Measurements from ENCODE around the gene TNXB.

Gene TNXB

GRCh38 chr6:32117461-32117860, 8.3 kb upstream of the TNXB start:
- H3K36me3 ChIP-seq (ENCODE audit: control insufficient read depth in 1 of 2, insufficient read depth in 2 of 2, low read length in 2 of 2) = peaks cover 48 to 51% of the 10 kb centered on the region in 2 experiments
- H3K14ac ChIP-seq (ENCODE audit: low read length) = no peak overlapping the region
- H2BK12ac ChIP-seq (ENCODE audit: low read length) = no peak overlapping the region
- H3K4me2 ChIP-seq (ENCODE audit: low read length) = no peak overlapping the region
- no peaks in the 10 kb centered on the region for H3K79me2 ChIP-seq (ENCODE audit: control insufficient read depth, insufficient read depth, low read length, poor library complexity)
- no peak overlapping the region for H3K4ac ChIP-seq (ENCODE audit: low read depth, low read length)
- no peak overlapping the region for H3K9ac ChIP-seq (ENCODE audit: low read length)
- no peak overlapping the region for H2AK5ac ChIP-seq (ENCODE audit: low read length)
- no peak overlapping the region for H4K8ac ChIP-seq (ENCODE audit: low read depth, low read length)
- H3K4me3 ChIP-seq (ENCODE audit: low read depth, low read length) = no peak overlapping the region
- no CpG with 5 or more reads among the region's 9 CpGs for WGBS (ENCODE audit: extremely low coverage, insufficient coverage, insufficient read length)
- no peaks in the 10 kb centered on the region for H3K9me3 ChIP-seq (ENCODE audit: insufficient read depth, low read depth, low read length)
- H2BK5ac ChIP-seq (ENCODE audit: low read depth, low read length, poor library complexity) = no peak overlapping the region
- no peak overlapping the region for H4K12ac ChIP-seq (ENCODE audit: low read depth, low read length)
- no peak overlapping the region for H3K18ac ChIP-seq (ENCODE audit: low read length)
- no peak overlapping the region for H3K27ac ChIP-seq (ENCODE audit: low read depth, low read length)
- no peak overlapping the region for H3K23ac ChIP-seq (ENCODE audit: low read length)
- H3K4me1 ChIP-seq (ENCODE audit: control insufficient read depth in 1 of 2, insufficient read depth in 2 of 2, low read length in 2 of 2) = peaks cover 4 to 7% of the 10 kb centered on the region in 2 experiments
- H3K27me3 ChIP-seq (ENCODE audit: insufficient read depth, low read length) = no peaks in the 10 kb centered on the region
- no peak overlapping the region for H2AFZ ChIP-seq (ENCODE audit: insufficient read depth, low read length, poor library complexity)
- no peak overlapping the region for H2BK120ac ChIP-seq (ENCODE audit: insufficient read depth, low read length, poor library complexity)
- no peaks in the 10 kb centered on the region for H3K79me1 ChIP-seq (ENCODE audit: low read length)
- DNase-seq = no peak
- H4K91ac ChIP-seq (ENCODE audit: low read depth, low read length) = no peak overlapping the region

- Histone ChIP-seq H2BK12ac (ENCODE audit: low read length) (no peak overlapping the region), H3K9ac (ENCODE audit: low read length) (no peak overlapping the region), H4K8ac (ENCODE audit: low read depth, low read length) (no peak overlapping the region), H3K79me2 (ENCODE audit: control insufficient read depth, insufficient read depth, low read length, poor library complexity) (no peaks in the 10 kb centered on the region), H3K27ac (ENCODE audit: low read depth, low read length) (no peak overlapping the region), H2BK120ac (ENCODE audit: insufficient read depth, low read length, poor library complexity) (no peak overlapping the region), H2AFZ (ENCODE audit: insufficient read depth, low read length, poor library complexity) (no peak overlapping the region), H3K79me1 (ENCODE audit: low read length) (no peaks in the 10 kb centered on the region), H4K91ac (ENCODE audit: low read depth, low read length) (no peak overlapping the region), H3K4me3 (ENCODE audit: low read depth, low read length) (no peak overlapping the region), H3K4me2 (ENCODE audit: low read length) (no peak overlapping the region), H2BK5ac (ENCODE audit: low read depth, low read length, poor library complexity) (no peak overlapping the region), H3K18ac (ENCODE audit: low read length) (no peak overlapping the region), H3K14ac (ENCODE audit: low read length) (no peak overlapping the region), H2AK5ac (ENCODE audit: low read length) (no peak overlapping the region), H3K27me3 (ENCODE audit: insufficient read depth, low read length) (no peaks in the 10 kb centered on the region), H4K12ac (ENCODE audit: low read depth, low read length) (no peak overlapping the region), H3K23ac (ENCODE audit: low read length) (no peak overlapping the region), H3K4ac (ENCODE audit: low read depth, low read length) (no peak overlapping the region), H3K4me1 (ENCODE audit: control insufficient read depth in 1 of 2, insufficient read depth in 2 of 2, low read length in 2 of 2) (peaks cover 4 to 7% of the 10 kb centered on the region in 2 experiments), H3K9me3 (ENCODE audit: insufficient read depth, low read depth, low read length) (no peaks in the 10 kb centered on the region), H3K36me3 (ENCODE audit: control insufficient read depth in 1 of 2, insufficient read depth in 2 of 2, low read length in 2 of 2) (peaks cover 46 to 47% of the 10 kb centered on the region in 2 experiments)
- no peak for DNase-seq
- no CpG with 5 or more reads among the region's 7 CpGs for WGBS (ENCODE audit: extremely low coverage, insufficient coverage, insufficient read length)
Observed at GRCh38 chr6:32116674-32117073, 7.5 kb upstream of the TNXB start.

GRCh38 chr6:32115623-32116022, 6.5 kb upstream of the TNXB start:
- WGBS (ENCODE audit: extremely low coverage, insufficient coverage, insufficient read length) = no CpG with 5 or more reads among the region's 6 CpGs
- H3K4me1 ChIP-seq (ENCODE audit: control insufficient read depth in 1 of 2, insufficient read depth in 2 of 2, low read length in 2 of 2) = peaks cover 4 to 7% of the 10 kb centered on the region in 2 experiments
- no peak overlapping the region for H4K91ac ChIP-seq (ENCODE audit: low read depth, low read length)
- no peak overlapping the region for H3K4me2 ChIP-seq (ENCODE audit: low read length)
- no peak overlapping the region for H4K12ac ChIP-seq (ENCODE audit: low read depth, low read length)
- H2AFZ ChIP-seq (ENCODE audit: insufficient read depth, low read length, poor library complexity) = no peak overlapping the region
- H3K18ac ChIP-seq (ENCODE audit: low read length) = no peak overlapping the region
- no peak overlapping the region for H3K4ac ChIP-seq (ENCODE audit: low read depth, low read length)
- H3K27me3 ChIP-seq (ENCODE audit: insufficient read depth, low read length) = no peaks in the 10 kb centered on the region
- H3K9me3 ChIP-seq (ENCODE audit: insufficient read depth, low read depth, low read length) = peaks cover under 1% of the 10 kb centered on the region
- no peak overlapping the region for H4K8ac ChIP-seq (ENCODE audit: low read depth, low read length)
- H3K79me1 ChIP-seq (ENCODE audit: low read length) = no peaks in the 10 kb centered on the region
- no peak overlapping the region for H3K14ac ChIP-seq (ENCODE audit: low read length)
- H3K23ac ChIP-seq (ENCODE audit: low read length) = no peak overlapping the region
- no peak overlapping the region for H2BK5ac ChIP-seq (ENCODE audit: low read depth, low read length, poor library complexity)
- H3K27ac ChIP-seq (ENCODE audit: low read depth, low read length) = no peak overlapping the region
- no peak overlapping the region for H2BK120ac ChIP-seq (ENCODE audit: insufficient read depth, low read length, poor library complexity)
- no peak for DNase-seq
- H2BK12ac ChIP-seq (ENCODE audit: low read length) = no peak overlapping the region
- H3K79me2 ChIP-seq (ENCODE audit: control insufficient read depth, insufficient read depth, low read length, poor library complexity) = no peaks in the 10 kb centered on the region
- no peak overlapping the region for H3K4me3 ChIP-seq (ENCODE audit: low read depth, low read length)
- no peak overlapping the region for H3K9ac ChIP-seq (ENCODE audit: low read length)
- peaks cover 40 to 41% of the 10 kb centered on the region in 2 experiments for H3K36me3 ChIP-seq (ENCODE audit: control insufficient read depth in 1 of 2, insufficient read depth in 2 of 2, low read length in 2 of 2)
- H2AK5ac ChIP-seq (ENCODE audit: low read length) = no peak overlapping the region

GRCh38 chr6:32114796-32115195, 5.7 kb upstream of the TNXB start:
- peaks cover 36 to 38% of the 10 kb centered on the region in 2 experiments for H3K36me3 ChIP-seq (ENCODE audit: control insufficient read depth in 1 of 2, insufficient read depth in 2 of 2, low read length in 2 of 2)
- peaks cover 4 to 7% of the 10 kb centered on the region in 2 experiments for H3K4me1 ChIP-seq (ENCODE audit: control insufficient read depth in 1 of 2, insufficient read depth in 2 of 2, low read length in 2 of 2)
- WGBS (ENCODE audit: extremely low coverage, insufficient coverage, insufficient read length) = no CpG with 5 or more reads among the region's 8 CpGs

More at GRCh38 chr6:32114796-32115195, 5.7 kb upstream of the TNXB start:
- Histone ChIP-seq H2AFZ (ENCODE audit: insufficient read depth, low read length, poor library complexity) (no peak overlapping the region), H4K8ac (ENCODE audit: low read depth, low read length) (no peak overlapping the region), H3K9ac (ENCODE audit: low read length) (no peak overlapping the region), H4K12ac (ENCODE audit: low read depth, low read length) (no peak overlapping the region), H3K14ac (ENCODE audit: low read length) (no peak overlapping the region), H3K4ac (ENCODE audit: low read depth, low read length) (no peak overlapping the region), H2BK5ac (ENCODE audit: low read depth, low read length, poor library complexity) (no peak overlapping the region), H3K9me3 (ENCODE audit: insufficient read depth, low read depth, low read length) (peaks cover 2% of the 10 kb centered on the region), H3K23ac (ENCODE audit: low read length) (no peak overlapping the region), H3K79me2 (ENCODE audit: control insufficient read depth, insufficient read depth, low read length, poor library complexity) (no peaks in the 10 kb centered on the region), H3K4me3 (ENCODE audit: low read depth, low read length) (no peak overlapping the region), H3K27ac (ENCODE audit: low read depth, low read length) (no peak overlapping the region), H3K4me2 (ENCODE audit: low read length) (no peak overlapping the region), H2BK120ac (ENCODE audit: insufficient read depth, low read length, poor library complexity) (no peak overlapping the region), H4K91ac (ENCODE audit: low read depth, low read length) (no peak overlapping the region), H3K18ac (ENCODE audit: low read length) (no peak overlapping the region), H3K79me1 (ENCODE audit: low read length) (no peaks in the 10 kb centered on the region), H2AK5ac (ENCODE audit: low read length) (no peak overlapping the region), H2BK12ac (ENCODE audit: low read length) (no peak overlapping the region), H3K27me3 (ENCODE audit: insufficient read depth, low read length) (no peaks in the 10 kb centered on the region)
- DNase-seq = no peak
